Keratinocyte (primary cell): ENCODE measurements around the gene HSD11B1L. TPM values are rescaled to one million over a fixed set of nuclear protein-coding genes. Genes with fewer than 3 reads are reported as not detected.

ENCODE experiments used
- DNase-seq: peaks from one replicate; pipeline ENCODE4 v3.0.0-alpha.2; 2011; ENCODE audit warnings: low read depth, missing footprints, low spot score
- FAIRE-seq: peaks from 2 replicates; lab custom pipeline; 2011; peaks lifted over from hg19 to GRCh38; lab: Jason Lieb, UNC
- H2AFZ ChIP-seq: 2 replicates; pipeline ENCODE4 v1.6.0; 2012; ENCODE audit warnings: low read length, control low read depth, inconsistent platforms; ENCODE audit not compliant: control insufficient read depth
- H3K27ac ChIP-seq: 2 replicates; pipeline ENCODE4 v1.5.1; 2011; ENCODE audit warnings: low read length; ENCODE audit not compliant: control insufficient read depth, insufficient read depth
- H3K27me3 ChIP-seq: 3 replicates; pipeline ENCODE4 v1.6.0; 2011; ENCODE audit warnings: low read length; ENCODE audit not compliant: control insufficient read depth, insufficient read depth; ENCODE audit errors: extremely low read depth
- H3K36me3 ChIP-seq, 2 experiments: 2 replicates in 1 of 2; 3 replicates in 1 of 2; pipeline ENCODE4 v1.5.1; 2011; ENCODE audit warnings: low read length in 2 of 2, mild to moderate bottlenecking in 1 of 2; ENCODE audit not compliant: control insufficient read depth in 2 of 2, insufficient read depth in 2 of 2; ENCODE audit errors: extremely low read depth in 1 of 2
- H3K4me1 ChIP-seq: 3 replicates; pipeline ENCODE4 v1.5.1; 2011; ENCODE audit warnings: low read length; ENCODE audit not compliant: control insufficient read depth, insufficient read depth; ENCODE audit errors: extremely low read depth
- H3K4me2 ChIP-seq: 3 replicates; pipeline ENCODE4 v1.6.0; 2011; ENCODE audit warnings: low read depth, low read length; ENCODE audit not compliant: control insufficient read depth, insufficient read depth; ENCODE audit errors: extremely low read depth
- H3K4me3 ChIP-seq, 3 experiments: fragments of 200-600 bp in 1 of 3; sonication (generic) in 1 of 3; 2 replicates in 2 of 3; 3 replicates in 1 of 3; pipeline ENCODE4 v1.5.1; 2011 to 2016; ENCODE audit warnings: low read length in 3 of 3, mild to moderate bottlenecking in 3 of 3, control low read depth in 2 of 3, inconsistent platforms in 1 of 3, low read depth in 1 of 3, mixed read lengths in 1 of 3, mixed run types in 1 of 3, moderate library complexity in 1 of 3; ENCODE audit not compliant: control insufficient read depth in 2 of 3, insufficient read depth in 2 of 3; ENCODE audit errors: extremely low read depth in 1 of 3
- H3K79me2 ChIP-seq: 2 replicates; pipeline ENCODE4 v1.6.0; 2012; ENCODE audit warnings: low read length; ENCODE audit not compliant: control insufficient read depth, insufficient read depth
- H3K9ac ChIP-seq: 3 replicates; pipeline ENCODE4 v1.6.0; 2011; ENCODE audit warnings: low read length; ENCODE audit not compliant: control insufficient read depth, insufficient read depth; ENCODE audit errors: extremely low read depth
- H3K9me1 ChIP-seq: 3 replicates; pipeline ENCODE4 v1.6.0; 2011; ENCODE audit warnings: low read length; ENCODE audit not compliant: control insufficient read depth, insufficient read depth; ENCODE audit errors: extremely low read depth
- H3K9me3 ChIP-seq: 2 replicates; pipeline ENCODE4 v1.5.1; 2012; ENCODE audit warnings: low read depth, low read length; ENCODE audit not compliant: control insufficient read depth
- H4K20me1 ChIP-seq: 3 replicates; pipeline ENCODE4 v1.6.0; 2011; ENCODE audit warnings: low read length; ENCODE audit not compliant: control insufficient read depth, insufficient read depth; ENCODE audit errors: extremely low read depth
- EZH2 ChIP-seq: IDR thresholded peaks from one replicate; pipeline ENCODE4 v1.6.1; 2012; ENCODE audit warnings: inconsistent platforms, mild to moderate bottlenecking, low read length, moderate library complexity
- dilution Hi-C: fragments of 300-500 bp; cut with MboI; formaldehyde crosslinking; loops from one replicate; pipeline ENCODE4 v1.7.0; 2020; ENCODE audit warnings: low sequenced_read_pairs; ENCODE audit not compliant: extremely low pct_ligation_motif_present
- polyA plus RNA-seq, 5 experiments: library from polyadenylated mRNA; depleted of rRNA in 3 of 5; stranded (reverse) in 3 of 5; stranded (forward) in 1 of 5; unstranded in 1 of 5; fragments of >200 nt; gene quantifications; 1 replicate in 1 of 5; 2 replicates in 3 of 5; 3 replicates in 1 of 5; pipeline versions ENCODE4 v1.2.1 to v1.2.3, GENCODE V29; 2011 to 2012; ENCODE audit warnings: missing spikeins in 2 of 5, low read depth in 1 of 5, low replicate concordance in 1 of 5
- TF ChIP-seq, protein P1 (sequence below), 3 experiments: IDR thresholded peaks in 1 of 3; conservative IDR thresholded peaks in 1 of 3; optimal IDR thresholded peaks in 1 of 3; 2 replicates in 2 of 3; 3 replicates in 1 of 3; pipeline versions ENCODE3 to v1.5.1; 2011; ENCODE audit warnings: low read length in 3 of 3, mild to moderate bottlenecking in 3 of 3, moderate library complexity in 2 of 3, control low read depth in 1 of 3, inconsistent platforms in 1 of 3; ENCODE audit not compliant: insufficient read depth in 2 of 3; ENCODE audit errors: extremely low read depth in 1 of 3

The HSD11B1L gene
- polyA plus RNA-seq, 1 donor (not counting 4 experiments of a cell fraction or from before 2014, with no cell fraction given), result 3.7 TPM

DNA sequence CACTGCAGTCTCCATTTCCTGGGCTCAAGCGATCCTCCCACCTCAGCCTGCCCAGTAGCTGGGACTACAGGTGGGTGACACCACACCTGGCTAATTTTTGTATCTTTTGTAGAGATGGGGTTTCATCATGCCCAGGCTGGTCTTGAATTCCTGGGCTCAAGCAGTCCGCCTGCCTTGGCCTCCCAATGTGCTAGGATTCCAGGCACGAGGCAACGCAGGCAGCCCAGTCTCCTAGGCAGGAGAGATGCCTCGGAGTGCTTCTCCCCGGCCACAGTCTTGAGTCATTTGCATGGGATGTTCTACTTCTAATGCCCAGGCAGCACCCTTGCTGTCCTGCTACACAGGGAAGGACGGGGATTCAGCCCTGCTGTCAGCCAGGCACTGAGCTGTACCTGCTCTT lies 9.2 kb upstream of the HSD11B1L start:
- H3K79me2 ChIP-seq, result no peaks in the 10 kb centered on the region
- H3K27me3 ChIP-seq, result no peaks in the 10 kb centered on the region

DNA sequence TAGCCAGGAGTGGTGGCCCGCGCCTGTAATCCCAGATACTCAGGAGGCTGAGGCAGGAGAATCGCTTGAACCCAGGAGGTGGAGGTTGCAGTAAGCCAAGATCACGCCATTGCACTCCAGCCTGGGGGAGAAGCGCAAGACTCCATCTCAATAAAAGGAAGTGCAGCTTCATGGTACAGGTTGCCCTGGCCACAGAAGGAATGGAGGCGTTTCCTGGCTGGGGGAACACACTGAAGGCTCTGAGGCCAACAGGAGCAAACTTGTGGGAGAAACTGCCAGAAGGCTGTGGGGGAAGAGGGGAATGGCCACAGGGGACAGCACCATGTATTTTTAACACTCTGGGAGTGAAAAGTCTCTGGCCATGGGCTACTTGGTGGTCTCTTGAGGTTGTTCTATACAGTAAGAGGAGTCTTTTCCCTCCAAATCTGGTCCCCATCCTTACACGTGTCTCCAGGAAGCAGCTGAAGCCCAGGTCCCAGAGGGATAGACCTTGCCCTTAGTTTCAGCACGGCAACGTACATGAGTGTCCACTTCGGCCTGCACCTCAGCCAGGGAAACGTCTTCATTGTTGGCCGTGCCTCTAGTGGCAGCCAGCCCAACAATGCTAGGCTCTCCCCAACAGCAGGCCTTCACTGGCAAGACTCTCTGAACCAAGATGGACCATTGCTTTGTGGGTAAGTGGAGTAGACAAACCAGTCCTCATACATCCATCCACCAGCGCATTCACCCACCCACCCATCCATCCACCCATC lies 7.9 kb upstream of the HSD11B1L start:
- H3K36me3 ChIP-seq, result peaks cover 15 to 18% of the 10 kb centered on the region in 2 experiments
- H3K4me3 ChIP-seq, result no peak overlapping the region
- H3K4me1 ChIP-seq, result no peaks in the 10 kb centered on the region
- dilution Hi-C loops, result no loop called here
- H3K79me2 ChIP-seq, result no peaks in the 10 kb centered on the region
- DNase-seq, result no peak
- no peak overlapping the region for H3K9ac ChIP-seq
- no peaks in the 10 kb centered on the region for H3K9me1 ChIP-seq
- no peak for FAIRE-seq
- H3K4me2 ChIP-seq, result no peak overlapping the region
- no peaks in the 10 kb centered on the region for H4K20me1 ChIP-seq
- no peak for TF ChIP-seq EZH2
- TF ChIP-seq, protein P1, sequence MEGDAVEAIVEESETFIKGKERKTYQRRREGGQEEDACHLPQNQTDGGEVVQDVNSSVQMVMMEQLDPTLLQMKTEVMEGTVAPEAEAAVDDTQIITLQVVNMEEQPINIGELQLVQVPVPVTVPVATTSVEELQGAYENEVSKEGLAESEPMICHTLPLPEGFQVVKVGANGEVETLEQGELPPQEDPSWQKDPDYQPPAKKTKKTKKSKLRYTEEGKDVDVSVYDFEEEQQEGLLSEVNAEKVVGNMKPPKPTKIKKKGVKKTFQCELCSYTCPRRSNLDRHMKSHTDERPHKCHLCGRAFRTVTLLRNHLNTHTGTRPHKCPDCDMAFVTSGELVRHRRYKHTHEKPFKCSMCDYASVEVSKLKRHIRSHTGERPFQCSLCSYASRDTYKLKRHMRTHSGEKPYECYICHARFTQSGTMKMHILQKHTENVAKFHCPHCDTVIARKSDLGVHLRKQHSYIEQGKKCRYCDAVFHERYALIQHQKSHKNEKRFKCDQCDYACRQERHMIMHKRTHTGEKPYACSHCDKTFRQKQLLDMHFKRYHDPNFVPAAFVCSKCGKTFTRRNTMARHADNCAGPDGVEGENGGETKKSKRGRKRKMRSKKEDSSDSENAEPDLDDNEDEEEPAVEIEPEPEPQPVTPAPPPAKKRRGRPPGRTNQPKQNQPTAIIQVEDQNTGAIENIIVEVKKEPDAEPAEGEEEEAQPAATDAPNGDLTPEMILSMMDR (optimal IDR thresholded peaks at IDR 0.05 in 1 of 3, IDR thresholded peaks at IDR 0.05 in 1 of 3, conservative IDR thresholded peaks at IDR 0.05 in 1 of 3; ENCODE audit: extremely low read depth in 1 of 3, insufficient read depth in 2 of 3, low read length in 3 of 3), result no peak
- no peak overlapping the region for H2AFZ ChIP-seq
- H3K27me3 ChIP-seq, result no peaks in the 10 kb centered on the region
- H3K27ac ChIP-seq, result no peak overlapping the region
- no peaks in the 10 kb centered on the region for H3K9me3 ChIP-seq

More for the DNA sequence above, 9.2 kb upstream of the HSD11B1L start:
- no peak for TF ChIP-seq EZH2
- TF ChIP-seq, protein P1 (optimal IDR thresholded peaks at IDR 0.05 in 1 of 3, IDR thresholded peaks at IDR 0.05 in 1 of 3, conservative IDR thresholded peaks at IDR 0.05 in 1 of 3; ENCODE audit: extremely low read depth in 1 of 3, insufficient read depth in 2 of 3, low read length in 3 of 3), result no peak
- H2AFZ ChIP-seq, result no peak overlapping the region
- H4K20me1 ChIP-seq, result no peaks in the 10 kb centered on the region
- no peak overlapping the region for H3K4me2 ChIP-seq
- H3K9me1 ChIP-seq, result no peaks in the 10 kb centered on the region
- DNase-seq (no peak), FAIRE-seq (no peak)
- dilution Hi-C loops, result no loop called here
- no peak overlapping the region for H3K9ac ChIP-seq
- H3K36me3 ChIP-seq, result peaks cover 22 to 26% of the 10 kb centered on the region in 2 experiments
- no peak overlapping the region for H3K4me3 ChIP-seq
- no peak overlapping the region for H3K27ac ChIP-seq
- H3K4me1 ChIP-seq, result no peaks in the 10 kb centered on the region
- H3K9me3 ChIP-seq, result no peaks in the 10 kb centered on the region
